GM12892 (cell line): Measurements from ENCODE around the gene KHDRBS2.

Source experiments
- POLR2A ChIP-seq: IDR thresholded peaks from 2 replicates; pipeline ENCODE4 v1.6.1; 2011; ENCODE audit warnings: low read depth, low read length, control low read depth
- POLR2AphosphoS5 ChIP-seq: IDR thresholded peaks from 2 replicates; pipeline ENCODE4 v1.6.1; 2011; ENCODE audit warnings: low read depth, low read length, control low read depth
- TAF1 ChIP-seq: IDR thresholded peaks from 2 replicates; pipeline ENCODE4 v1.6.1; 2011; ENCODE audit warnings: low read depth, mild to moderate bottlenecking, control low read depth, low read length, borderline replicate concordance

DNA sequence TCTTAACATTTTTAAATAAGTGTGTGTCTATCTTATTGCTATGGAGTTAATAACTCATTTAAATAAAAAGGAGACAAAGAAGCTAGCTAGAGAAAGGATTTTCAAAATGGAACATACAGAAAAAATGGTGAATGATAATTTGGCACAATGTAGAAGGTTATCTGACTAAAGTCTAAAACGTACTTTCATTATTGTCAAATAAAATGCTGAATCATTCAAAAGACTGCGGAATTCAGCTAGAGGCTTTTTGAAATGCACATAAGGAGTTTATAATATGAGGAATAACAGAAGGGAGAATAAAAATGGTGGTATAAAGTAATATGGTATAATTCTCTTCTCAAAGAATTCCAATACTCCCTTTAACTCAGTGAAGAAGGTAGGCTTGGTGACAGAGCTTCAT is 597.9 kb downstream of the KHDRBS2 start:
- TF ChIP-seq POLR2AphosphoS5 (no peak), TAF1 (no peak), POLR2A (no peak)
